Calu3 (cell line): ENCODE measurements around the gene UBXN11. TPM values are rescaled to one million over a fixed set of nuclear protein-coding genes. Genes with fewer than 3 reads are reported as not detected.
A peak's percentile ranks its signal among the peaks of the same experiment; 100 is the strongest.

Experiments used
- BruUV-seq: library from RNA; stranded (reverse); fragments of 400-500 nt; replicated peaks from 2 replicates; lab custom pipeline; 2021; lab: Mats Ljungman, UMichigan
- CTCF ChIA-PET: fragments of 300-600 bp; sonication (Branson Sonifier 250); formaldehyde crosslinking; loops from one replicate; lab custom pipeline; 2022; ENCODE audit warnings: antibody characterized with exemption; lab: Charles Lee
- DNase-seq: peaks from one replicate; pipeline ENCODE4 v3.0.0; 2022
- H3K27ac Mint-ChIP-seq: one replicate; pipeline ENCODE4 v1.8.0; 2022; ENCODE audit warnings: mixed read lengths; ENCODE audit not compliant: unreplicated experiment
- H3K27me3 Mint-ChIP-seq: one replicate; pipeline ENCODE4 v1.8.0; 2022; ENCODE audit warnings: mixed read lengths; ENCODE audit not compliant: unreplicated experiment
- H3K36me3 Mint-ChIP-seq: one replicate; pipeline ENCODE4 v1.8.0; 2022; ENCODE audit warnings: mild to moderate bottlenecking, moderate library complexity, mixed read lengths; ENCODE audit not compliant: insufficient read depth, unreplicated experiment
- H3K4me1 Mint-ChIP-seq: one replicate; pipeline ENCODE4 v1.8.0; 2022; ENCODE audit warnings: mild to moderate bottlenecking, low read depth, mixed read lengths; ENCODE audit not compliant: unreplicated experiment
- H3K4me3 Mint-ChIP-seq: one replicate; pipeline ENCODE4 v1.8.0; 2022; ENCODE audit warnings: mild to moderate bottlenecking, low read depth, moderate library complexity, mixed read lengths; ENCODE audit not compliant: unreplicated experiment
- H3K9me3 Mint-ChIP-seq: one replicate; pipeline ENCODE4 v1.8.0; 2022; ENCODE audit warnings: low read depth, mixed read lengths; ENCODE audit not compliant: unreplicated experiment
- intact Hi-C: fragments of 100-400 bp; cut with micrococcal nuclease; formaldehyde crosslinking; loops from one replicate; pipeline ENCODE4 v1.10.0; 2022; ENCODE audit not compliant: unreplicated experiment
- total RNA-seq: library from RNA; stranded (reverse); gene quantifications from 2 replicates; pipeline ENCODE4 v1.2.3, GENCODE V29; 2022
- TF ChIP-seq, protein P1 (sequence below): fragments of 200-600 bp; IDR thresholded peaks from one replicate; pipeline ENCODE4 v1.8.0; 2022; ENCODE audit warnings: antibody characterized with exemption; ENCODE audit not compliant: unreplicated experiment

Gene UBXN11
- total RNA-seq, 1 experiment from 2014 or later: 24.0 TPM

DNA sequence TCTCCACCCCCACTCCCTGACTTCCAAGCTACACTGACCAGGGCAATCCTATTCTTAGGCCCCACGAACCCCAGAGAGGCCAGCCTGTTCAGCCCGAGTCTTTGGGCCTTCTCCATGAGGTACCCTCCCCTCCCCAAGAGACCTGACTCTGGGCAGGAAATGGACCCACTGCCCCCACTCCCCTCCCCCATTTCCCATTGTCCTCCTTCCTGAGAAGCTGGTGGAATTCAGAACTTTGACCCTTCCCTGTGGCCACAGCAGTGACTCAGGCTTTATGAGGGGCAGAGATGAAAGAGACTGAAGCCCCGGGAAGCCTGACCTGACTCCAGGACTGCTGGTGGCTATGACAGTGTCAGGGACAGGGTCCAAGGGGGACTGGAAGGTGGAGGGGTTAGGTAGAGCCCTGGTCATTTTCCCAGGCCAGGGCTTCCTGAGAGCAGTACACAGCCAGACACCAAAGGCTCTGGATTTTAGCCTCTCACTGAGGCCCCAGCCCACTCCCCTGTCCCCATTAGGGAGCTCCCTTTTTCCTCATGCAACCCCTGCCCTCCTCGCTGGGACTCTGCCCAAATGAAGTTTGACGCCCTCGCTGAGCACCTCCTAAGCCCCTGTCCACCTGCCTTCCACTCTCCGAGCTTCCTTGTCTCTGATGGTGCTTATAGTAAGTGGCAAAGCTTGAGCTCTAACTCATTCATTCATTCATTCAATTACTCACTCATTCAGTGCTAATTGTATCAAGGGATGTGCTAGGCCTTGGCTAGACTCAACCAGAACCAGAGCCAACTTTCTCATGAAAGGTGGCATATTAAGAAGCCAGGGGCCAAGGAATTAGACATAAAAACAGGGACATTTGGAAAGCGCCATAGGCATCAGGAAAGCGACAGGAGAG, 44.5 kb upstream of the UBXN11 start:
- Mint-ChIP-seq H3K27ac (peak overlapping the region; percentile 84), H3K27me3 (no peaks in the 10 kb centered on the region), H3K9me3 (no peaks in the 10 kb centered on the region), H3K4me1 (peaks cover 27% of the 10 kb centered on the region), H3K4me3 (peak overlapping the region; percentile 57), H3K36me3 (peaks cover 27% of the 10 kb centered on the region)
- no peak for DNase-seq
- TF ChIP-seq, protein P1, sequence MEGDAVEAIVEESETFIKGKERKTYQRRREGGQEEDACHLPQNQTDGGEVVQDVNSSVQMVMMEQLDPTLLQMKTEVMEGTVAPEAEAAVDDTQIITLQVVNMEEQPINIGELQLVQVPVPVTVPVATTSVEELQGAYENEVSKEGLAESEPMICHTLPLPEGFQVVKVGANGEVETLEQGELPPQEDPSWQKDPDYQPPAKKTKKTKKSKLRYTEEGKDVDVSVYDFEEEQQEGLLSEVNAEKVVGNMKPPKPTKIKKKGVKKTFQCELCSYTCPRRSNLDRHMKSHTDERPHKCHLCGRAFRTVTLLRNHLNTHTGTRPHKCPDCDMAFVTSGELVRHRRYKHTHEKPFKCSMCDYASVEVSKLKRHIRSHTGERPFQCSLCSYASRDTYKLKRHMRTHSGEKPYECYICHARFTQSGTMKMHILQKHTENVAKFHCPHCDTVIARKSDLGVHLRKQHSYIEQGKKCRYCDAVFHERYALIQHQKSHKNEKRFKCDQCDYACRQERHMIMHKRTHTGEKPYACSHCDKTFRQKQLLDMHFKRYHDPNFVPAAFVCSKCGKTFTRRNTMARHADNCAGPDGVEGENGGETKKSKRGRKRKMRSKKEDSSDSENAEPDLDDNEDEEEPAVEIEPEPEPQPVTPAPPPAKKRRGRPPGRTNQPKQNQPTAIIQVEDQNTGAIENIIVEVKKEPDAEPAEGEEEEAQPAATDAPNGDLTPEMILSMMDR: no peak
- intact Hi-C loops: no loop called here
- BruUV-seq: no TSS peak
- CTCF ChIA-PET: interaction anchor here (0.6 to 1.2 kb wide), 3 partner anchors 8 to 362 kb away, joined by 4 to 5 read pairs (median 4); no protein-coding TSS in a partner anchor

DNA sequence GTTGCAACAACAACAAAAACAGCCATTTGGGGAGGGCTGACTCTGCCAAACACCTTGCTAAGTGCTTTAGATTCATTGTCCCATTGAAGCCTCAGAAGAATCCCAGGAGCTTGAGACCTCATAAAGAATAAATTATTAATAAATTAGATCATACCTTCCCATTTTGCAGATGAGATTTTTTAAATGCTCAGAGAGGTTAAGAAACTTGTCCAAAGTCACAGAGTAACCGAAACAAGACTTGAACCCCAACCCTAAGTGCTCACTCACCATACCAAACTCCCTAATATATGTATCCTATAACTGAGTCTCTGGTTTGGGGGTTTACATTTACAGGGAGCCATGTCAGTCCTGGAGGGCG, 43.9 kb upstream of the UBXN11 start:
- H3K4me3 Mint-ChIP-seq: no peak overlapping the region
- H3K27me3 Mint-ChIP-seq: no peaks in the 10 kb centered on the region
- no peaks in the 10 kb centered on the region for H3K9me3 Mint-ChIP-seq
- peaks cover 21% of the 10 kb centered on the region for H3K4me1 Mint-ChIP-seq
- H3K27ac Mint-ChIP-seq: peak overlapping the region; percentile 84
- H3K36me3 Mint-ChIP-seq: peaks cover 27% of the 10 kb centered on the region
- BruUV-seq: no TSS peak
- CTCF ChIA-PET: interaction anchor here (0.6 to 1.2 kb wide), 2 partner anchors 9 to 363 kb away, joined by 4 to 5 read pairs; no protein-coding TSS in a partner anchor
- TF ChIP-seq, protein P1: no peak
- intact Hi-C loops: no loop called here
- DNase-seq: no peak

DNA sequence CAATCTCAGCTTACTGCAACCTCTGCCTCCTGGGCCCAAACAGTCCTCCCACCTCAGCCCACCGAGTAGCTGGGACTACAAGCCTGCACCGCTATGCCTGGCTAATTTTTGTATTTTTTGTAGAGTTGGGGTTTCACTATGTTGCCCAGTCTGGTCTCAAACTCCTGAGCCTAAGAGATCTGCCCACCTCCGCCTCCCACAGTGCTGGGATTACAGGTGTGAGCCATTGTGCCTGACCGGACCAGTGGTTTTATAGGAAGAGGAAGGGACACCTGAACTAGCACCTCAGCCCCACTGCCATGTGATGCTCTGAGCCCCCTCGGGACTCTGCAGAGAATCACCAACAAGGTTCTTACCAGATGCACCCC, 43.4 kb upstream of the UBXN11 start:
- DNase-seq: no peak
- Mint-ChIP-seq H3K27me3 (no peaks in the 10 kb centered on the region), H3K4me3 (no peak overlapping the region), H3K4me1 (peaks cover 21% of the 10 kb centered on the region), H3K27ac (no peak overlapping the region), H3K36me3 (peaks cover 27% of the 10 kb centered on the region), H3K9me3 (no peaks in the 10 kb centered on the region)
- CTCF ChIA-PET: interaction anchor here (0.7 to 1.2 kb wide), 2 partner anchors 9 to 292 kb away, joined by 4 to 5 read pairs; no protein-coding TSS in a partner anchor
- TF ChIP-seq, protein P1: no peak
- no TSS peak for BruUV-seq
- intact Hi-C loops: no loop called here

DNA sequence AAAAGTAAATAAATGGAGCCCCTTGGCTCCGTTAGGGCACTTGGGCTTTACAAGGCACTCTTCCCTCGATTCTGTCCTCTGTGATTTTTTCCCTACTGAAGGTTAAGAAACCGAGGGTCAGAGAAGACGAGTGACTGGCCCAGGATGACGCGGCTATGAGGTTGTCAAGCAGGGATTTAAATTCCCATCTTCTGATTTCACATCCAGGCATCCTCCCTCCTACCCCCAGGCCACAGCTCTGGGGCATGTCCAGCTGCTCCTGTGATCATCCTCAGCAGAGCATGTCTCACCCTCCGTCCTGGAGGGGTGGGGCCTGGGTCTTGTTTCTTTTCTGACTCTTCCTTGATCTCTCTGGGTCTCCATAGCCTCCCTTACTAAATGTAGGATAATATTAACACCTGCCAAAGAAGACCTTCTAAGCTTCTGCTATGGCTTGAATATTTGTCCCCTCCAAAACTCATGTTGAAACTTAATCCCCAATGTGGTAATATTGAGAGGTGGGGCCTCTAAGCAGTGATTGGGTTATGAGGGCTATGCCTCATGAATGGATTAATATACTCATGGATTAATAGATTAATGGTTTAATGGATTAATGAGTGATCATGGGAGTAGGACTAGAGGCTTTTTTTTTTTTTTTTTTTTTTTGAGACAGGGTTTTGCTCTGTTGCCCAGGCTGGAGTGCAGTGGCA, 42.9 kb upstream of the UBXN11 start:
- Mint-ChIP-seq H3K27ac (no peak overlapping the region), H3K36me3 (peaks cover 26% of the 10 kb centered on the region), H3K9me3 (no peaks in the 10 kb centered on the region), H3K4me1 (peaks cover 21% of the 10 kb centered on the region), H3K4me3 (no peak overlapping the region), H3K27me3 (no peaks in the 10 kb centered on the region)
- DNase-seq: no peak
- BruUV-seq: no TSS peak
- TF ChIP-seq, protein P1: no peak
- CTCF ChIA-PET: interaction anchor here (0.7 to 1.2 kb wide), 2 partner anchors 10 to 291 kb away, joined by 4 to 5 read pairs; no protein-coding TSS in a partner anchor
- intact Hi-C loops: no loop called here
